DMS53 treated with DMSO at 0.1 percent for 48 hours (cell line): ENCODE results near the gene DCLK1.

Experiments
- DNase-seq: peaks from one replicate; lab custom pipeline; 2025; ENCODE audit not compliant: unreplicated experiment; lab: John Stamatoyannopoulos, UW

The DCLK1 gene

GRCh38 chr13:36051082-36051481, 80.1 kb downstream of the DCLK1 start:
- no peak for DNase-seq

GRCh38 chr13:36046672-36047071, 84.5 kb downstream of the DCLK1 start:
- no peak for DNase-seq

GRCh38 chr13:36038785-36039555, 92.2 kb downstream of the DCLK1 start:
- DNase-seq, result no peak

- no peak for DNase-seq
These were observed 98.1 kb downstream of the DCLK1 start for GRCh38 chr13:36033035-36033434.

GRCh38 chr13:36031490-36031889, 99.7 kb downstream of the DCLK1 start:
- DNase-seq, result no peak

GRCh38 chr13:36030670-36031331, 100.4 kb downstream of the DCLK1 start:
- DNase-seq, result no peak

GRCh38 chr13:36029166-36029565, 102.0 kb downstream of the DCLK1 start:
- DNase-seq, result no peak

- DNase-seq, result no peak
These were observed 102.7 kb downstream of the DCLK1 start for GRCh38 chr13:36028359-36029025.

GRCh38 chr13:36026531-36026930, 104.7 kb downstream of the DCLK1 start:
- no peak for DNase-seq

GRCh38 chr13:36014763-36015162, 116.4 kb downstream of the DCLK1 start:
- DNase-seq, result no peak

- DNase-seq, result no peak
These were observed 124.1 kb downstream of the DCLK1 start for GRCh38 chr13:36006894-36007675.

- peak; percentile 20 for DNase-seq
These were observed 124.8 kb downstream of the DCLK1 start for GRCh38 chr13:36006347-36006746.

- no peak for DNase-seq
These were observed 129.6 kb downstream of the DCLK1 start for GRCh38 chr13:36001561-36001960.

GRCh38 chr13:36000028-36000427, 131.2 kb downstream of the DCLK1 start:
- DNase-seq, result no peak

GRCh38 chr13:35996360-35996759, 134.8 kb downstream of the DCLK1 start:
- no peak for DNase-seq

- no peak for DNase-seq
These were observed 136.0 kb downstream of the DCLK1 start for GRCh38 chr13:35995136-35995535.

GRCh38 chr13:35994131-35994966, 136.8 kb downstream of the DCLK1 start:
- DNase-seq, result no peak

- DNase-seq, result no peak
These were observed 137.5 kb downstream of the DCLK1 start for GRCh38 chr13:35993686-35994085.

- DNase-seq, result no peak
These were observed 138.2 kb downstream of the DCLK1 start for GRCh38 chr13:35992964-35993363.

- no peak for DNase-seq
These were observed 141.0 kb downstream of the DCLK1 start for GRCh38 chr13:35990196-35990595.
